NCI-H226 (cell line): ENCODE data around the gene LPP.

Experiments
- DNase-seq: peaks from one replicate; pipeline ENCODE4 v3.0.0-alpha.2; 2015

Gene LPP

DNA sequence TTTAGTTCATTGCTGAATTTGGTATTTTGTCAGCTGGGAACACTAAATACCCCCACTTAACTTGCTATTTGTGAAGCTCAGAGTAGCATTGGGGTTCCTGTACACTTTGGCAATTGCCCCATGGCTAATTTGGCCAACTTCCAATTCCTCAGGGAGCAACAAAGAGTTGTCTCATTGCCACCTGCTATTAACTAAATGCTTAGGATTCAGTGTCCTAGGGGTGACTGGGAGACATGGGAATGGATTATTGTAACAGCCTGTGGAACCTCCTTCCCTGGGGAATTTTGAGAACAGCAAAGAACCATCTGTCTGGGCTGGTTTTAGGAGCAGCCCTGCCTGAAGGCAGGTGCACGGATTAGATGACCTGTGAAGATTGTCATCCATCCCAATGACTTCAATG, 580.4 kb downstream of the LPP start:
- no peak for DNase-seq

GRCh38 chr3:188739511-188739910, 585.6 kb downstream of the LPP start:
- peak; percentile 37 for DNase-seq

DNA sequence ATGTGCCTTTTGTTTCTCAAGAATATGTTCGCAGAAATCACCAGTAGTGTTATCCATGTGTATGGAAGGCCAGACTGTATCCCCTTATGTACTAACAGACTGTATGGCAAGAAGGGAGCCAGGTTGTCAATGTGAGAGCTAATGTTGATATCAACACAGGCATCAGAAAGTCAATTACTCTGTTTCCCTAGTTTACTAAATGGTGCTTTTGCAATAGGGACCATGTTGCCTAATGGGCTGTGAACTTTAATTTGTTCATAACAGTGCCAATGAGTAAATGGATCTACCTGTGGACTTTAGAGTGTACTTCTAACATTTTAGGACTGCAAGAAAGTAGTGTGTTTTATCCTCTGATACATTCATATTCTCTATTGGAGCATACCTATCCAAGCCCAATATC, 586.1 kb downstream of the LPP start:
- no peak for DNase-seq

GRCh38 chr3:188742755-188743550, 589.0 kb downstream of the LPP start:
- no peak for DNase-seq

- DNase-seq = no peak
These were observed 590.2 kb downstream of the LPP start for GRCh38 chr3:188744166-188744565.

DNA sequence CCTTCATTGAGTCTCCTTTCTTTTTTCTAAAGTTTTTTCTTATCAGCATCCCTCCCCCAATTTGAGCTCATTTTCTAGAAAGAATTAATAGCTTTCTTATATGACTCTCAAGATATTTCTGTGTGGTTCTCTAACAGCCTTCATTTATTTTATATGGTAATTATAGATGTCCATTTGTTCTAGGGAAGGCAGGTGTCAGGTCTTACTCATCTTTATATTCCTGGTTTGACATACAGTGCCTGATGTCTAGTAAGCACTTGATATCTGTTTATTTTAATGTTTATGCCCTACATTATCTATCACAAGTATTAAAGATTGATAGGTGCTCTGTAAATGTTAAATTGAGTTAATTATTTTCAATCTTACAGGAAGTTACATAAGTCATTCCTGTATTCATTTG, 591.1 kb downstream of the LPP start:
- DNase-seq = no peak

- DNase-seq = no peak
These were observed 592.4 kb downstream of the LPP start for GRCh38 chr3:188746291-188746783.

DNA sequence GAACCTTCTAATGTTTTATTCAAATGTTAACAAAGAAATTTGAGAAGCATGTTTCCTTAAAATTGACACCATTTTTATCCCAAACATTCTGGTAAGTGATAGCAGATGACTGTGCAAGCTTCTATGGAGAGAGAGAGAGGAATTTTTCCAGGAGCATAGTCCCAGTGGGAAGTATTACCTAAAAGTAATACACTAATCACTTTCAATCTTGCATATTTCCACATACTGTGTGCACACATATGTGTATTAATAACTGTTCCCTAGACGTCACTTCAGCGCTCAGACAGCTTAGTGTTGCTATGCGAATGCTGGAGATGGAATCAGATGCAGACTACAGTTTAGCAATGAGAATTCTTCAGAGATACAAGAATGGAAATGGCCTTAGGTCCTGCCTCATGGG, 593.5 kb downstream of the LPP start:
- no peak for DNase-seq

GRCh38 chr3:188749010-188749617, 595.2 kb downstream of the LPP start:
- DNase-seq = no peak

- no peak for DNase-seq
These were observed 595.9 kb downstream of the LPP start for GRCh38 chr3:188749830-188750229.

GRCh38 chr3:188750617-188751016, 596.7 kb downstream of the LPP start:
- no peak for DNase-seq

DNA sequence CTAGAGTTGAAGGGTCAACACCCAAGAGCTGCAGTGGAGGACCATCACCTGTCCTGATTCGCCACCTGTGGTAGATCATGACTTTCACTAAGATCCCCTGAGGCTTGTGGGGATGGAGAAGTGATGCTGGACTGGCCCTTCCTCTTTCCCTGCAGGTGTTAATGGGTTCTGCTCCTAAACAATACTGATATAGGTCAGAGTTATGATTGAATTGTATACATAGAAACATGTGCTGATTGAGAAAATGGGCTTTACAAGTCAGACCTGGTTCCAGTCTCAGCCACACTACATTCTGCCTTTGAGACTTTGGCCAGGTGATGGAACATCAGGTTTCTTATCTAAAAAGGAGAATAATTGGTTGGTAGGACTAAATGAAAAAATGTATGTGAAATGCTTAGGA, 598.9 kb downstream of the LPP start:
- no peak for DNase-seq

DNA sequence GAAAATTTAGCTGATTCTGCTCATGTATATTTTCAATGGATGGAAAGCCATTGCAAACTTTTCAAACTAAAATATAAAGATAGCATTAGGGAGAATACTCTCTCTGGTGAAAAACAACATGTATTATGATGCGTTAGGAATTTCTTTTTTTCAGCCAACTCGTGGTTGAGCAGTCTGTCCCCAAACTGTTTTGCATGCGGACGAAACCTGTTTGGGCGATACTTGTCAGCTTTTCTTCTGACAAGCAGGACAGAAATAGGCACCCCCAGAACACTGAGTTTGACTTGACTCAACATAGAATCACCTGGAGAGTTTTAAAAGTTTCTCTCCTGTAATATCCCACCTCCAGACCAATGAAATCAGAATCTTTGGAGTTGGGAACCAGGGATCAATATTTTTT, 600.3 kb downstream of the LPP start:
- DNase-seq = no peak

DNA sequence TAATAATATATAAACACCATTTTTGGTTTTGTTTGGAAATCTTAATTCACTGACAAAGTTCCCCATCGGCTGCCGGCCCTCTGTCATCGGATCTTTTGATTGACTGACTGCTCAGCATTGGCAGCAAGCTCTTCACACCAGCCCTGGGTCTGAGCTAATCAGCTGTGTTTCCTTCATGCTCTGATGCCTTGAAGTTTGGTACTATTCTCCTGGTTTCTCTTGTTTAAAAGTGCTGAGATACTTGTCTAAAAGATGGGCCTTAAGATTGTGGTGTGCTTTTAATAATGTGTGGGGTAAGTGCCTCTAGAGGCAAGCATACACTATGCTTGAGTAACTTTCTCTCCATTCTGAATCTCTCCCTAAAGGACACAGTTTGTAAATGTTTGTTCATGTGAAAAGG, 602.3 kb downstream of the LPP start:
- no peak for DNase-seq

- DNase-seq = no peak
These were observed 605.5 kb downstream of the LPP start for GRCh38 chr3:188759336-188760005.

DNA sequence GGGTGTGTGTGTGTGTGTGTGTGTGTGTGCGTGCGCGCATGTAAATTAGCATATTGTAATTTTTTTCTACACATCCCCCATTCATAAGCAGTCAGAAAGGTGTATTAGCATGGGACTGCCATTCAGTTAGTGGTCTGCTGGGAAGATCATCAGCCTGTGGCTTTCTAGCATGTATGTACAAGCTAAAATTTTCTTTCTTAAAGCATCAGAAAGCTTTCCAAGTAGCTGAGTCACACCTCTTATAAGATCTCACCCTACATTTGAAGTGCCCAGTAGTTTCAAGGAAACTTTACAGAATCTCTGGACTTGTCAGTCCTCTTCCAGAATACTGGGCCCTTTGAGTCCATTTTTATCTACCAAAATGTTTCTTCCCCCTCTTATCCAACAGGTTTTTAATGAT, 606.5 kb downstream of the LPP start:
- no peak for DNase-seq

DNA sequence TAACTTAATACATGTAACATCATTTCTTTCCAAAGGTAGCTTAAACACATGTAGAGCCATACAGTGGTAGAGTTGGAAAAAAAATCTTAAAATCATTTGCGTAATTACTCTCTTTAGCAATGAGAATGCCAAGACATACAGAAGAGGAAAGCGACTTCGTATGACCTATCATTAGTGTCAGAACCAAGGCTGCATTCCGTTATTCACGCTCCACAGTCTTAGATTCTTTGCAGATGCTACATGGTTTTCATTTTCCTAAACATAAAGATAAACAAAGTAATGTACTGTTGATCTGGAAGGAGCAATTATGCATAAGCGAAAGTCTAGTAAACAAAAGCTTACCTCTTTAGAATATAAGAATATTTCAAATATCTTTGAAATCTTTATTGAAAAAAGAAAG, 607.5 kb downstream of the LPP start:
- no peak for DNase-seq

GRCh38 chr3:188761964-188762363, 608.0 kb downstream of the LPP start:
- DNase-seq = no peak

- DNase-seq = no peak
These were observed 610.7 kb downstream of the LPP start for GRCh38 chr3:188764609-188765008.

DNA sequence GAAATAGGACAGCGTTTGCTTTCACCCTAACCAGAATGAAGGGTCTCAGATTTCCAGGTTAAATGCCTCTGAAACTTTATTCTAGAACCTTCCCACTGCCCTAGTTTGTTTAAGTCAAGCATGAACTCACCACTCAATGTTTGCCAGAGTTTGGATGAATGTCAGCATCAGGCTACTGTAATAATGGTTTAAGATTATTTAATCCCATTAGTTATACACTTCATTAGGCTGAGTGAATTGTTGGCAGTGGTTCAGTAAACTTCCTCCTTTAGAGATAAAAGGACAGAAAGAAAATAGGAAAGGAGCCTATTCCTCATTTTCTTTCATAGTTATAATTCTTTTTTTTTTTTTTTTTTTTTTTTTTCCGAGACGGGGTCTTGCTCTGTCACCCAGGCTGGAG, 615.9 kb downstream of the LPP start:
- no peak for DNase-seq

DNA sequence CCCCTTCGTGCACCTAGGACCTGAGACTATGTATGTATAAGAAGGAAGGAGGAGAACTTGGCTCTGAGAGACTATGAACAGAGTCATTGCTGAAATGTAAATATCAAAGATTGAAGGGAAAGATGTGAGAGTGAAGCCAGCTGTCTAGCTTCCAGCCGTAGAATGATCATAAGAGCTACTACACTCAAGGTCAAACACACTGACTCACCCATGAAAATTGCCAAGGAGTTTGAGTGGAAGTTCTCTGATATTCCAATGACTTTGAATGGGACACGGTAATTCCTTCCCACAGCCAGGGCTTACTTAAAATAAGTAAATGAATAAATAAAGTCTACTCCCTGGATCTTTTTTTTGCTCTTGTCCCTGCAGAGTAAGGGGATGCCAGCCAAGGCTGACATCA, 618.9 kb downstream of the LPP start:
- no peak for DNase-seq

- DNase-seq = no peak
These were observed 621.5 kb downstream of the LPP start for GRCh38 chr3:188775412-188775811.

- peak; percentile 32 for DNase-seq
These were observed 622.5 kb downstream of the LPP start for GRCh38 chr3:188776447-188776846.
